Heart left ventricle (tissue), 13 donors: ENCODE data around the gene TNKS2.

Source experiments
- CTCF ChIP-seq, 12 donors: fragments of 200-600 bp; sonication (generic) in 4 of 12; IDR thresholded peaks; one replicate each; pipeline versions ENCODE4 v1.5.0 to v1.8.0; 2018 to 2022; ENCODE audit warnings: antibody characterized with exemption in 12 of 12, mild to moderate bottlenecking in 5 of 12
- POLR2A ChIP-seq, 2 donors: fragments of 450-650 bp; IDR thresholded peaks; one replicate each; pipeline ENCODE4 v1.6.1; 2017; ENCODE audit warnings: antibody characterized with exemption in 2 of 2, mild to moderate bottlenecking in 2 of 2, moderate library complexity in 2 of 2
- donor health status: ischemic (EF 13 %, LVEDD 7.1; RV severe dilation, severe dysfunction).
- donor health status: DM: no; HTN: yes; CAD: no.
- donor health status: DM: no; HTN: no; CAD: no.
- donor health status: ischemic (EF 25% LVEDD 6.9; RV normal size, moderate dysfunction).
- donor health status: ischemic (EF 25% LVEDD 5.7; RV mildly dilated, moderate dysfunction).
- donor health status: ischemic (EF 35%, LVEDD 5.7; RV mildly dilated, moderate dysfunction).
- donor health status: nonischemic (EF 11% LVEDD 7.7; RV severe dilation, severe dysfunction).
- donor health status: DM: yes; HTN: yes; CAD: no.
- donor health status: PGD.
- donor health status: ischemic (EF 29% LVEDD 5.4; RV normal size, mild dysfunction).
- donor health status: nonischemic (EF 23%, LVEDD 6.1; RV moderate dilation, normal function).

DNA sequence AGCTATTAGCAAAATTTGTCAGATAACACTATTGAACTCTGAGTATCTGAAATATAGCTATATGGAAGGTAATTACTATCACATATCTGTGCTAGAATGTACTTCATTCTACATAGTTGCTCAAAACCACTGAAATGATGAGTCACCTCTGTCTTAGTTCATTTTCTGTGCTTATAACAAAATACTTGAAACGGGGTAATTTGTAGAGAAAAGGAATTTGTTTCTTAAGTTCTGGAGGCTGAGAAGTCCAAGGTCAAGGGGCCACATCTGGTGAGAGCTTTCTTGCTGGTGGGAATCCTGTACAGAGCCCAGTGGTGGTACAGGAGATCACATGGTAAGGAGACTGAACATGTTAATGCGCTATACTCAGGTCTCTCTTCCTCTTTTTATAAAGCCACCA is 41.9 kb upstream of the TNKS2 start:
- no peak for TF ChIP-seq POLR2A (IDR thresholded peaks at IDR 0.05)
- no peak for TF ChIP-seq CTCF (IDR thresholded peaks at IDR 0.05)
